ENCODE results near the gene ASIC4. TPM values are rescaled to one million over a fixed set of nuclear protein-coding genes. Genes with fewer than 3 reads are reported as not detected.

ASIC4 gene
- total RNA-seq, 5 donors from 2014 or later (not counting 1 experiment from before 2014, with no cell fraction given): 0.09 to 0.35 (median 0.20) TPM; not detected in 2

GRCh38 chr2:219498280-219499057 lies 15.8 kb upstream of the ASIC4 start, which contains the start of gene GMPPA:
Gene GMPPA, plus strand, starts transcription at chr2:219498891. Its CDS starts 1,085 bp downstream, at chr2:219499976.
- H3K4me3 Mint-ChIP-seq: peak within 1 kb of the TSS; percentile 90 to 96 (median 93)
- H3K27ac ChIP-seq (ENCODE audit: low read length): peak within 1 kb of the TSS; percentile 39
- H3K4me1 Mint-ChIP-seq: peaks cover 32 to 40% (median 35%) of the 10 kb centered on the region in 3 donors
- no peaks in the 10 kb centered on the region for H3K9me3 ChIP-seq
- peaks cover 34 to 46% of the 10 kb centered on the region in 2 donors for H3K27me3 Mint-ChIP-seq
- peaks cover 2 to 48% of the 10 kb centered on the region in 2 experiments for H3K4me1 ChIP-seq (ENCODE audit: control insufficient read depth in 1 of 2, extremely low read depth in 1 of 2, insufficient read depth in 2 of 2, low read length in 2 of 2)
- peak; percentile 92 to 95 (median 94) for ATAC-seq (replicated peaks in 1 of 4)
- H3K9me3 Mint-ChIP-seq: no peaks in the 10 kb centered on the region
- H3K27me3 ChIP-seq (replicated peaks in 1 of 2; ENCODE audit: control insufficient read depth in 2 of 2, extremely low read depth in 1 of 2, insufficient read depth in 2 of 2, low read length in 1 of 2): peaks cover 3 to 51% of the 10 kb centered on the region in 2 experiments
- DNase-seq: peak; percentile 81 to 94 (median 89)
- ChIA-PET CTCF (interaction anchor here in 1 of 2 donors (0.6 to 1.6 kb wide), 14 partner anchors 10 to 1710 kb away, joined by 3 to 15 read pairs (median 4); partner anchors contain the start of genes CNPPD1 and DNPEP), POLR2A (interaction anchor here (0.5 to 0.7 kb wide), 6 partner anchors 21 to 509 kb away, joined by 3 to 9 read pairs (median 4); partner anchors contain the start of gene DNPEP (in 1 of the 2))
- H3K36me3 ChIP-seq (ENCODE audit: control insufficient read depth in 2 of 2, extremely low read depth in 1 of 2, insufficient read depth in 1 of 2, low read length in 1 of 2): peaks cover 4 to 10% of the 10 kb centered on the region in 2 donors
- H3K36me3 Mint-ChIP-seq: peaks cover 10% of the 10 kb centered on the region
- peak within 1 kb of the TSS; percentile 80 to 83 for H3K27ac Mint-ChIP-seq
- WGBS (ENCODE audit: insufficient coverage): under 1% methylated on average over 45 of the region's 49 CpGs
- H3K4me3 ChIP-seq (ENCODE audit: control insufficient read depth in 1 of 2, extremely low read depth in 1 of 2, low read length in 1 of 2): peak within 1 kb of the TSS; percentile 72 to 78

- H3K27ac Mint-ChIP-seq: peak overlapping the region; percentile 80 to 83
- Histone ChIP-seq H3K27me3 (replicated peaks in 1 of 2; ENCODE audit: control insufficient read depth in 2 of 2, extremely low read depth in 1 of 2, insufficient read depth in 2 of 2, low read length in 1 of 2) (peaks cover 3 to 50% of the 10 kb centered on the region in 2 experiments), H3K4me1 (ENCODE audit: control insufficient read depth in 1 of 2, extremely low read depth in 1 of 2, insufficient read depth in 2 of 2, low read length in 2 of 2) (peaks cover 2 to 48% of the 10 kb centered on the region in 2 experiments), H3K9me3 (no peaks in the 10 kb centered on the region), H3K27ac (ENCODE audit: low read length) (peak overlapping the region; percentile 39), H3K4me3 (ENCODE audit: control insufficient read depth in 1 of 2, extremely low read depth in 1 of 2, low read length in 1 of 2) (peak overlapping the region; percentile 72 to 78), H3K36me3 (ENCODE audit: control insufficient read depth in 2 of 2, extremely low read depth in 1 of 2, insufficient read depth in 1 of 2, low read length in 1 of 2) (peaks cover 8 to 12% of the 10 kb centered on the region in 2 donors)
- H3K4me1 Mint-ChIP-seq: peaks cover 32 to 40% (median 35%) of the 10 kb centered on the region in 3 donors
- DNase-seq (no peak), ATAC-seq (replicated peaks in 1 of 4) (no peak)
- peaks cover 13% of the 10 kb centered on the region for H3K36me3 Mint-ChIP-seq
- CTCF ChIA-PET: interaction anchor here in 1 of 2 donors (0.6 to 1.6 kb wide), 14 partner anchors 10 to 322 kb away, joined by 3 to 15 read pairs (median 4); partner anchors contain the start of genes CNPPD1 and DNPEP
- H3K9me3 Mint-ChIP-seq: no peaks in the 10 kb centered on the region
- POLR2A ChIA-PET: interaction anchor here (0.6 to 0.7 kb wide), 4 partner anchors 36 to 509 kb away, joined by 3 to 9 read pairs (median 4); no protein-coding TSS in a partner anchor
- peak overlapping the region; percentile 90 to 96 (median 93) for H3K4me3 Mint-ChIP-seq
- WGBS (ENCODE audit: insufficient coverage): 0% methylated on average over 3 of the region's 3 CpGs
- peaks cover 29 to 42% of the 10 kb centered on the region in 2 donors for H3K27me3 Mint-ChIP-seq
Measured at GRCh38 chr2:219499058-219499307, 15.3 kb upstream of the ASIC4 start.

DNA sequence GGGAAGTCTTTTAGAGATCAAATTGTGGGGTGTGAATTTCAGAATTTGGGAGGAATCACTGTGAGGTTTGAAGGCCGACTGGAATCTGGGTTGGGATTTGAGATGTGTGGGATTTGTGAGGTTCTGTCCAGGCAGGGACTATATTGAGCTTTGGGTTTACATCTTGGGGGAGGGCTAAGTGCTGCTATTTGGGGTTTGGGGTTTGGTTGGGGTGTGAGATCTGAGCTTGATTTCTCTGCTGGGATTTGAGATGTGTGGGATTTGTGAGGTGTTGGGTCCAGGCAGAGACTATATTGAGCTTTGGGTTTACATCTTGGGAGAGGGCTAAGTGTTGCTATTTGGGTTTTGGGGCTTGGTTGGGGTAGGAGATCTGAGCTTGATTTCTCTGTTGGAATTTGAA lies 14.7 kb upstream of the ASIC4 start:
- Histone ChIP-seq H3K4me1 (ENCODE audit: control insufficient read depth in 1 of 2, extremely low read depth in 1 of 2, insufficient read depth in 2 of 2, low read length in 2 of 2) (peaks cover 2 to 48% of the 10 kb centered on the region in 2 experiments), H3K27ac (ENCODE audit: low read length) (no peak overlapping the region), H3K27me3 (replicated peaks in 1 of 2; ENCODE audit: control insufficient read depth in 2 of 2, extremely low read depth in 1 of 2, insufficient read depth in 2 of 2, low read length in 1 of 2) (peaks cover 3 to 44% of the 10 kb centered on the region in 2 experiments), H3K36me3 (ENCODE audit: control insufficient read depth in 2 of 2, extremely low read depth in 1 of 2, insufficient read depth in 1 of 2, low read length in 1 of 2) (peaks cover 12 to 14% of the 10 kb centered on the region in 2 donors), H3K9me3 (no peaks in the 10 kb centered on the region), H3K4me3 (ENCODE audit: control insufficient read depth in 1 of 2, extremely low read depth in 1 of 2, low read length in 1 of 2) (peak overlapping the region in 1 of 2 donors; percentile 72)
- DNase-seq (no peak), ATAC-seq (replicated peaks in 1 of 4) (no peak)
- peaks cover 32 to 40% (median 35%) of the 10 kb centered on the region in 3 donors for H3K4me1 Mint-ChIP-seq
- peak overlapping the region; percentile 90 to 96 (median 93) for H3K4me3 Mint-ChIP-seq
- H3K27me3 Mint-ChIP-seq: peaks cover 26 to 36% of the 10 kb centered on the region in 2 donors
- POLR2A ChIA-PET: interaction anchor here in 1 of 2 donors (0.6 kb wide), 1 partner anchor 111 kb away, joined by 7 read pairs; no protein-coding TSS in a partner anchor
- CTCF ChIA-PET: interaction anchor here (0.6 to 1.6 kb wide), 5 partner anchors 17 to 111 kb away, joined by 3 to 15 read pairs (median 5); partner anchors contain the start of gene DNPEP (in 1 of the 2)
- peak overlapping the region in 1 of 2 donors; percentile 83 for H3K27ac Mint-ChIP-seq
- H3K9me3 Mint-ChIP-seq: no peaks in the 10 kb centered on the region
- 89% methylated on average over 1 of the region's 1 CpG for WGBS (ENCODE audit: insufficient coverage)
- H3K36me3 Mint-ChIP-seq: peaks cover 19% of the 10 kb centered on the region

GRCh38 chr2:219500135-219500534 lies 14.1 kb upstream of the ASIC4 start:
- Mint-ChIP-seq H3K36me3 (peaks cover 22% of the 10 kb centered on the region), H3K27ac (peak overlapping the region in 1 of 2 donors; percentile 11), H3K27me3 (peaks cover 20 to 30% of the 10 kb centered on the region in 2 donors), H3K4me3 (peak overlapping the region; percentile 90 to 96 (median 93)), H3K4me1 (peaks cover 32 to 40% (median 35%) of the 10 kb centered on the region in 3 donors), H3K9me3 (no peaks in the 10 kb centered on the region)
- Histone ChIP-seq H3K9me3 (no peaks in the 10 kb centered on the region), H3K4me3 (ENCODE audit: control insufficient read depth in 1 of 2, extremely low read depth in 1 of 2, low read length in 1 of 2) (no peak overlapping the region), H3K4me1 (ENCODE audit: control insufficient read depth in 1 of 2, extremely low read depth in 1 of 2, insufficient read depth in 2 of 2, low read length in 2 of 2) (peaks cover 2 to 48% of the 10 kb centered on the region in 2 experiments), H3K27me3 (replicated peaks in 1 of 2; ENCODE audit: control insufficient read depth in 2 of 2, extremely low read depth in 1 of 2, insufficient read depth in 2 of 2, low read length in 1 of 2) (peaks cover 3 to 39% of the 10 kb centered on the region in 2 experiments), H3K27ac (ENCODE audit: low read length) (no peak overlapping the region), H3K36me3 (ENCODE audit: control insufficient read depth in 2 of 2, extremely low read depth in 1 of 2, insufficient read depth in 1 of 2, low read length in 1 of 2) (peaks cover 12 to 18% of the 10 kb centered on the region in 2 donors)
- no peak for ATAC-seq (replicated peaks in 1 of 4)
- WGBS (ENCODE audit: insufficient coverage): no CpG with 5 or more reads among the region's 2 CpGs
- ChIA-PET CTCF (interaction anchor here (0.5 to 1.6 kb wide), 4 partner anchors 20 to 112 kb away, joined by 3 to 15 read pairs (median 6); partner anchors contain the start of gene DNPEP (in 1 of the 2)), POLR2A (interaction anchor here in 1 of 2 donors (0.6 kb wide), 1 partner anchor 112 kb away, joined by 7 read pairs; no protein-coding TSS in a partner anchor)
- DNase-seq: no peak

DNA sequence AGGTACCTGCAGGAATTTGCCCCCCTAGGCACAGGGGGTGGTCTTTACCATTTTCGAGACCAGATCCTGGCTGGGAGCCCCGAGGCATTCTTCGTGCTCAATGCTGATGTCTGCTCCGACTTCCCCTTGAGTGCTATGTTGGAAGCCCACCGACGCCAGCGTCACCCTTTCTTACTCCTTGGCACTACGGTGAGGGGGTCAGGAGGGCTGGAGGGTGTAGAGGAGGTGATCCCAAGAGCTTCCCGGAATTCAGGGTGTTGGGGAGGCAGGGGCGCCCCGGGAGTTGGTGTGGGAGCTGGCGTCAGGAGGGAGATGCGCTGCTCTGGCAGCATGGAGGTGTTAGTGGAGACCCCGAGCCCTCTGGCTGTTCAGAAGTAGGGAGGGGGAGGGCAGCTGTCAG lies 12.4 kb upstream of the ASIC4 start:
- H3K36me3 Mint-ChIP-seq: peaks cover 36% of the 10 kb centered on the region
- Histone ChIP-seq H3K4me1 (ENCODE audit: control insufficient read depth in 1 of 2, extremely low read depth in 1 of 2, insufficient read depth in 2 of 2, low read length in 2 of 2) (peaks cover under 1 to 33% of the 10 kb centered on the region in 2 experiments), H3K27me3 (replicated peaks in 1 of 2; ENCODE audit: control insufficient read depth in 2 of 2, extremely low read depth in 1 of 2, insufficient read depth in 2 of 2, low read length in 1 of 2) (peaks cover 3 to 28% of the 10 kb centered on the region in 2 experiments), H3K9me3 (no peaks in the 10 kb centered on the region), H3K27ac (ENCODE audit: low read length) (no peak overlapping the region), H3K36me3 (ENCODE audit: control insufficient read depth in 2 of 2, extremely low read depth in 1 of 2, insufficient read depth in 1 of 2, low read length in 1 of 2) (peaks cover 15 to 32% of the 10 kb centered on the region in 2 donors), H3K4me3 (ENCODE audit: control insufficient read depth in 1 of 2, extremely low read depth in 1 of 2, low read length in 1 of 2) (no peak overlapping the region)
- ChIA-PET POLR2A (no interaction called here), CTCF (no interaction called here)
- ATAC-seq (replicated peaks in 1 of 4): no peak
- 100% methylated on average over 14 of the region's 14 CpGs for WGBS (ENCODE audit: insufficient coverage)
- peaks cover 26 to 33% (median 29%) of the 10 kb centered on the region in 3 donors for H3K4me1 Mint-ChIP-seq
- no peak for DNase-seq
- H3K9me3 Mint-ChIP-seq: no peaks in the 10 kb centered on the region
- no peak overlapping the region for H3K4me3 Mint-ChIP-seq
- H3K27ac Mint-ChIP-seq: no peak overlapping the region
- peaks cover 11 to 15% of the 10 kb centered on the region in 2 donors for H3K27me3 Mint-ChIP-seq

GRCh38 chr2:219502618-219503017 lies 11.7 kb upstream of the ASIC4 start:
- ATAC-seq (replicated peaks in 1 of 4) (no peak), DNase-seq (no peak)
- Histone ChIP-seq H3K4me3 (ENCODE audit: control insufficient read depth in 1 of 2, extremely low read depth in 1 of 2, low read length in 1 of 2) (no peak overlapping the region), H3K36me3 (ENCODE audit: control insufficient read depth in 2 of 2, extremely low read depth in 1 of 2, insufficient read depth in 1 of 2, low read length in 1 of 2) (peaks cover 15 to 32% of the 10 kb centered on the region in 2 donors), H3K4me1 (ENCODE audit: control insufficient read depth in 1 of 2, extremely low read depth in 1 of 2, insufficient read depth in 2 of 2, low read length in 2 of 2) (peaks cover 0 to 25% of the 10 kb centered on the region in 2 experiments), H3K27me3 (replicated peaks in 1 of 2; ENCODE audit: control insufficient read depth in 2 of 2, extremely low read depth in 1 of 2, insufficient read depth in 2 of 2, low read length in 1 of 2) (peaks cover 0 to 25% of the 10 kb centered on the region in 2 experiments), H3K9me3 (no peaks in the 10 kb centered on the region), H3K27ac (ENCODE audit: low read length) (no peak overlapping the region)
- Mint-ChIP-seq H3K36me3 (peaks cover 41% of the 10 kb centered on the region), H3K4me3 (no peak overlapping the region), H3K27ac (no peak overlapping the region), H3K4me1 (peaks cover 20 to 26% (median 26%) of the 10 kb centered on the region in 3 donors), H3K9me3 (no peaks in the 10 kb centered on the region), H3K27me3 (peaks cover 6 to 8% of the 10 kb centered on the region in 2 donors)
- ChIA-PET POLR2A (no interaction called here), CTCF (no interaction called here)
